Activated effector memory CD4-positive, alpha-beta T cell treated with anti-CD3 and anti-CD28 coated beads, Interleukin-2, amount 50 U/mL, for 16 hours (primary cell): Measurements from ENCODE around the gene ZBTB16.

Source experiments
- DNase-seq: peaks from one replicate; pipeline ENCODE4 v3.0.0-alpha.2; 2020

The ZBTB16 gene

DNA sequence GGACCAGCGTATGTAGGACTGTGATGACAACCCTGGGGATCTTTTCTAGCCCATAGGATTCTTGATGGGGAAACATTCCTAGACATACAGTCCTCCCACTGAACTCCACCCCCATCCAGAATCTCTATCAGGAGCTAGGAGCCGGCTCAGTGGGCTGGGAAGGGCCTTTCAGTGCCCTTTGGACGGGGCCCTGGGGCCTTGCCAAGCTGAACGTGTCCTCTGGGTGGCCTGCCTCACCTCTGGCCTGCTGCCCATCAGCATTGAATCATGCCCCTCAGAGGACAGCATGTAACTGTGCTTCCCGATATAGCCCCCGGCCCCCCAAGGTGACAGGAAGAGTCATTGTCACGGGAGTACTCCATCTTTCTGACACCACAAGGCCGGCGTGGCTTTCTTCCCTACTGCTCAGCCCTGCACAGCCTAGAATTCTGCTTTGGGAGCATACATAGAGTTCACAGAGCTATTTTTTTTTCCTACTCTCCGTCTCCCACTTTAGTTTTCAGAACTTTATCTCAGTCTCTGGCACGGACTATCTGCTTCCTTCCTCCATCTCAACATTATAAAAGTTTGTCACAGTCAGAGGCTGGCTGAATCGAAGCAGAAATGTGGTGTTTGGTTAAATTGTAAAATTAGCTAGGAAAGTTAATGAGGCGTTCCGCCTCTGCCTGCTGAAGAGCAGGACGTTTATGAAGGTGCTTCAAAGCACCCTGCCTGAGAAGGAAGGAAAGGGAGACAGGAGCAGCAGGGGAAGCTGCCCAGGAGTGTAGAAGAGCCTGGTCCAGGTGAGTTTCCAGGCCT, 111.9 kb downstream of the ZBTB16 start:
- DNase-seq = peak; percentile 39

DNA sequence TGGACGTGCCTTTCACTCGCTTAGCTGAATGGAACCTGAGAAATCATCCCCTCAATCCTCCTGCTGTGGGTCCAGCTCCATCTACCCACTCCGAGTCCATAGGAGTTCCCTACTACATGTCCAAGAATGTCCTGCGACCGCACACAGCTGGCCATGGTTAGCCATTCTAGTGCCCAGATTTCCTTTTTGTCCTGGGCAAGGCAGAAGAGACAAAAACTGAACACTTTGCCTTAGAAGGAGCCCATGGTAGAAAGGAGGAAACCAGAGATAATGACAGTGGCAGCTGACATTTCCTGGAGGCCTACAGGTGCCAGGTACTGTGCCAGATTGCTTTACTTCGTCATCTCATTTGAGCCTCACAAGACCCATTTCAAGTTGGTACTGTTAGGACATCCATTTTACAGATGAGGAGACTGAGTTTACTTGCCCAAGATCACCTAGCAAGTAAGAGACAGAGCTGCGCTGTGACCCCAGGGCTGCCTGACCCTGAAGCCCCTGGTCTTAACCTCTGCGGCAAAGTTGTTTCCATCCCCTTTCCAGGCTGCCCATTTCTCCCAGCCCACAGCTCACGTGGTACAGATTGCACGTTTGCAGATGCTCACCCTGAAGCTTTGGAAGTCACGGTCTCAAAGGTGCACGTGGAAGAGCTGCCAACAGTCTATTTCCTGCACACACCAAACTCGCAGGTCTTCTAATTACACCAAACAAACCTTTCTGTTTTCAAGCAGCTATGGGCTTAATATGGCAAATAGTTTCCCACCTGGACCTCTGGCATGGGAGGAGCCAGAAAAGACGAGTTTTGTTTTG, 112.7 kb downstream of the ZBTB16 start:
- DNase-seq = peak; percentile 57

DNA sequence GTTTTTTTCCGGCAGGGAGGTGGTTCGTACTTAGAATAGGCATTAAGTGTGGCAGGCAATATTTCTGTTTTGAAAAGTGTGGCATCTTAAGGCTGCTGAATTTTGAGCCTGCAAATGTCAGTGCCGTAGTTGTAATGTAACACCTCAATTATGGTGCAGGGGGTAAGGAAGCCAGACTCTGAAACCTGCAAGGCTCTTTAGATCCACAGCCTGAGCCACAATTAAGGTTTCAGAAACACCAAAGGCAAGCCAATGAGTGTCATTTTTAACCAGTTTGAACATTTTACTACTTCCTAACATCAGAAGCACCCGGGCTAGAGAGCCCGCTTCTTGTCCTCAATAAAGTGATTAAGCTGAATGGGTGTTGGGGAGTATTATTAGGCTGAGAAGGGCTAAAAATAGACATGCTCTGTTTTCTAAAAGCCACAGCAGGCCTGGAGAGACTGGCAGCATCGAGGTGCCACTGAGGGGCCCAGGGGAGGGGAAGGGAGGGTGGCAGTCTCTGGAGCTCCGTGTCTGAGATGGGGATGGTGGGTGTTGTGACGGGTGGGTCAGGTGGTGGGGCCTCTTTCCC, 113.4 kb downstream of the ZBTB16 start:
- DNase-seq = no peak

DNA sequence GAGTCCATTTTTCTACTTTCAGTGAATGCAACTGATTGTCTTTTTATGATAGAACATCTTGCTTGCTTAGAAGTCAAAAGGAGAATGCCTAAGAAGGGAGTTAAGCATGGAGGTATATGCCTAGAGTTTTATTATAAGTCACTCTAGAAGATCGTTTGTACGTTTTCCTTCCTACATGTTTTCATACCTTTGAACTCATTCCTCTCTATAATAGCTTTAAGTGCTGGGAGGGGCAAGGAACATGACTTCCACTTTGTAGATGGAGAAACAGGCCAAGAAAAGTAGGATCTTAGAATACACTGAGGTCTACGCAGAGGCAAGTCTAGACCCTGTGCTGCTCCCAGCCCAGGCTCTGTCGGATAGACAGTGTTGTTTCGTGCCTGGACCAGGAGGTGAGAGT, 114.3 kb downstream of the ZBTB16 start:
- no peak for DNase-seq

DNA sequence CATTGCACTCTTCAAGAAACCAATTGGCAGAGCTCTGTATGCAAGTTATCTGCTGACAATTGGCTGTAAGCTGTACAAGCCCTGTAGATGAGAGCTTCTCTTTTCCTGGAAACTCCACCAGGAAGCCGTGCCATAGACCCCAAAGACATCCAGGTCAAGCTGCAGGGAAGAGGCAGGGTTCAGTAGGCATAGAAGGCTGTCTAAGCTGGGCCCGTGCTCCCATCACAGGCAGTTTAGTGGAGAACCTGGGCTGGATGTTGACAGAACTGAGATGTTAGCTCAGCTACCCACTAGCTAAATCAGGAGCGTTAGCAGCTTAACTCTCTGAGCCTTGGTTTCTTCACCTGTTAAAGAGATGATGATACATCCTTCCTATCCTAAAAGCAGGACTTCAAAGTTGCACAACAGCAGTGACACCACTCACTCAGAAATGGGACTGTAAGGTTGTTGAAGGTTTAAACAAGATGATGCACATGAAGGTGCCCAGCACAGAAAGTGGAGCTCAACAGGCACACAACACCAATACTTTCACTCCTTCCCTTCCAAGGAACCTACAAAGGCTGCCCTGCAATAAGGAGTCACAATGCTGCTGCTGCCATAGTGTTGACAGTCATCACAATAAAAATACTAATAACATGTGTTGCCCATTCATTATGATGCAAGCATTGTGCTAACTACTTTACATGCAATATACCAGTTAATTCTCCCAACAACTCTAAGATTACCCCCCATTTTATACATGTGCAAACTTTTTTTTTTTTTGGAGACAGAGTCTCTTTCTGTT, 115.4 kb downstream of the ZBTB16 start:
- DNase-seq = no peak

DNA sequence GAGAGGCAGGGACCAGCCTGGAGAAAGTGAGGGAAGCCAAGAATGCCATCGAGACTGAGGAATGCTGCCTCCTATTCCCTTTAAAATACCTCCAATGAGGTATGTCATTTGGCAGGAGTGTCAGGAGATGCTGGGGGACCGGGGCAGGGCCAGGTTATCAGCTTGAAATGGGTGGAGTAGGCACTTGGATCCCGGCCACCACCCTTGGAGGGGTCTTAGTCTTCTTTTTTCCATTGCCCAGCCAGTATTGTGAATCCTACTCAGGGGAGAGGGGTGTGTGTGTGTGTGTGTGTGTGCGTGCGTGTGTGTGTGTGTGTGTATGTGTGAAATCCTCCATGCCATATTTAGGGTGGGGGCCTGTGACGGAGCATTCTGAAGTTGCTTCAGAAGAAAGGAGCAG, 116.2 kb downstream of the ZBTB16 start:
- DNase-seq = no peak

DNA sequence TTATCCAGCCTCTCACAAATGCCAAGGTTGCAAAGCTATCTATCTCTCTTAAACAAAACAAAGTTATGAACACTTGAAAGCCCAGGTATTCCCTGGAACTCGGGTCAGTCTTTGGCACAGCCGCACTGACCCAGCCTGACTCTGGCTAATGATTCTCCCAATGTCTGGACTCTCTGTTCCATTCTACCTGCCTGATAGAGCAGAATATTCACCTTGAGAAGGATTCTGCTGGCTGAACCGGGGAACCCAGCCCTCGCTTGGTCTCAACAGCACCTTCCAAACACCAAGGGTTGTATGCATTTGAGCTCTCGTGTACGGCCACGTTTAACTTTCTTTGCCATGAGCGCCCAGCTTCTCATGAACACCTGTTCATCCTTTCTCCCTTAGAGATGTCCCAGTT, 116.8 kb downstream of the ZBTB16 start:
- no peak for DNase-seq

DNA sequence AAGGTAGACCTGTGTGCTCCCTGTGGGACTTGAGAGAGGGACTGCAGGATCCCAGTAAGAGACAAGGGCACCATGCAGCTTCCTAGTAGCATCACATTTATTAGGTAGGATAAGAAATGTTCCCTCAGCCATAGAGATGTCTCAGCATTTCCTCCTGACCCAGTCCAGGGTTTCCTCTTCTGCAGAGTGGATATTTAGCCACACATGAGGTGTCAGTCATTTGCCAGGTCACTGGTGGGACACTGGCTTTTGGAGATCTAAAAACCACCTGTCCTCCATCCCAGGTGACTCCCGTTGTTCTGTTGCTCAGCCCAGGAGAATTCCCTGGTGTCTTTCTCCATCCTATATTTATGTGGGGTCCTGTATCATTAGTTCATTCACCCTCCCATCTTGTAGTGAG, 119.1 kb downstream of the ZBTB16 start:
- DNase-seq = no peak

DNA sequence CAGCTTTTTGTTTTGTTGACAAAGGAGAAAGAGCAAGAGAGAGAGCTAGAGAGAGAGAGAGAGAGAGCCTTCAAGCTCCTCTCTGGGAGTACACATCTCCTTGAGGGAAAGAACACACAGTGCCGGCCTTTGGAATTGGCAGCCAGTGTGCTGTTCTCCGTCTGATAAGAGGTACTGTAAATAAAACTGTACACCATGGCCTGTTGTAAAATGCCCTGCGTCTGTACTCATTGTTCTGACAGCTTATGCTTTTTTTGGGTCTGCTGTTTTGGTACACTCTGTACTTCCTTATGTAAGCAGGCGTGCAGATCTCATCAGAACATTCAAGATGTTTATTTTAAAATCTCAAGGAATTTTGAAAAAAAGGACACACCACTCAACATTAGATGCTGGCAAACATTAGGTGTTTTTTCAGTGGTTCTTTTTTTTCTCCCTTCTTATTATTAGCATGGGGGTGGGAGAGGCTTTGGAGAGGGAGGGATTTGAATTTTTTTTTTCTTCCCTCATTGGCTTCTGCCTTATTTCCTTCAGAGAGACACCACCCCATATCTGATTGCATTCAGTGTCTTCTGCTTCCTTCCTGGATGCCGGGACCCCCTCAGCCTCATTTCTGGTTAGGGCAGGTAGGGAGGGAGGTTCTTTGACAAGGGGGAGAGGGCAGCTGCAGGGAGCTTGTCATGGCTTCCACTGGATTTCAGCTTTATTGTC, 119.9 kb downstream of the ZBTB16 start:
- no peak for DNase-seq

DNA sequence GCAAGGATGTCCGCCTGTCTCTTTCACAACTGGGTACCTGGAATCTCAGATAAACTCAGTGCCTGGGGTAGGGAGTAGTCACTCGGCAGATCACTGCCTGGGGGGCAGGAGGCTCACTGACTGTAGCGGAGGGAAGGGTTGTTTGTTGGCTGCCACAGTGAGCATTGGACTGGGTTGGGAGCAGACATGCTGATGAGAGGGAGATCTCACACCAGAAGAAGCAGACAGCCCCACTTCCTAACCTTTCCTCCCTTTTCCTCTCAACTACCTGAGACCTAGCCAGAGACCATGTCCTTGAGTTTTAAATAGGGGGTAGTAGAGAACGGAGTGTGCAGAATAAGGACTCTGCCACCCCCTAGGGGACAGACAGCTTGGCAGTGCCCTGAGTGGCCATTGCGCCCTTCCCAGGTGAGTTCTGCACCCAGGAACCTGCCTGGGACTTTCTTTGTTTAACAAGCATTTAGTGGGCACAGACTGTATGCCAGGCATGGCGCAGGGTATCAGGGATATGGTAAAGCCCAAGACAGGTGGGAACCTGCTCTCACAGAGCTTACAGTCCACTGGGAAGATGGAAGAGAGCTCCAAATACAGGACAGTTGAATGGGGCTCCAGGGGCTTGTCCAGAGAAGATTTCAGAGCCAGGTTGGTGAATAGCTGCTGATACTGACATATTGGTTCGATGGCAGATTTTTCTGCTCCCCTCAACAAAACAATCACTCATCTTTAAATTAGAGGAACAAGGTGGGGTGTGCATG, 121.0 kb downstream of the ZBTB16 start:
- no peak for DNase-seq

DNA sequence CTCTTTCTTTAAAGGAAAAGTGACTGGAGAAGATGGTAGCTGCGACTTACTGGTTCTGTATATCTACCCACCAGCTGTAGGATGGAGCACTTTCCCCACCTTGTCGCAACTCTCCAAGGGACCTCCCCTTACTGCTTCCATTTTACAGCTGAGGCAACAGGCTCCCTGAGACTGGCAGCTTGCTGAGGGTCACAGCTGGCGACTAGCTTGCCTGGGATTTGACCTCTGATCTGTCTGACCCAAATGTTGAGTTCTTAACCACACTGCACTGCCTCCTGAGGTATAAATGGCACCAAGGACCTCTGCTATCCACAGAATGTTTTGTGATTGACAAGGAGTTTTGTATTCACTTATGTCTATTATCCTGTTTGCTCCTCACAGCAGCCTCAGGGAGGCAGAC, 121.7 kb downstream of the ZBTB16 start:
- no peak for DNase-seq

DNA sequence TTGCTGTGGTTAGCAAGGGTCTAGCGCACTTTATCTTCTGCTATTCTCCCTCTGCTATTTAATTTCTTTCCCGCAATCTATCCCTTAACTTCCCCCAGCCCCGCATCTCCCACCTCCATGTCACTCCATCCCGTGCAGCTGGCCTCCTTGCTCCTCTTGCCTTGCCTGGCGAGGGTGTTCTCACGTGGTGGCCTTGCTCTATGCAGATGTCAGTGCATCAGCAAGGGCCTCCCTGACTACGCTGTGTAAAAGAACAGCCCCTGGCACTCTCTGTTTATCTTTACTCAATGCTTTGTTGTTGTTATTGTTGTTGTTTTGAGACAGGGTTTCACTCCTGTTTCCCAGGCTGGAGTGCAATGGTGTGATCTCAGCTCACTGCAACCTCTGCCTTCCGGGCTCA, 122.2 kb downstream of the ZBTB16 start:
- DNase-seq = no peak

DNA sequence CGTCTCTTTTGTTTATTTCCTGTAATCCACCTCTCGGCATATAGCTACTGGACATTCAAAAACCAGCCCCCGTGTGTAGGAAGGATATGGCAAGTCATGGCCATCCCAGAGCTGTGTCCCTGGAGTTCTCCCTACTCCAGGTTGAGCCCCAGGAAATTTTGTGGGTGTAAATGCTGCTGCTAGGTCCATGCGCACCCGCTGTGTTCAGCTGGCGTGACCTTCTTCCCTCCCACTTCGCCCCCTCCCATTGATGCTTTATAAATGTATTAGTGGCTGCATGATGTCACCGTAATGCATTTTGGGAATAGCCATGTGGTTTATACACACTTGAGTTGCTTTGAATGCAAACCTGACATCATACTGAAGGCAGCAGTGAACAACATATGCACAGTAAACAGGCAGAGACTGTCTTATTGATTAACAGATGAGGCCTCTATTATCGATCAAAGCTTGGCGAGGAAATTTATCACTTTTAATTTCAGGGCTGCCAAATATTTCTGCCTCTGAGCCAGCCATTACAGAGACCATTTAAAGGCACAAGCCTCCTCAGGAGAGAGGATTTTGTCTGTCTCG, 123.0 kb downstream of the ZBTB16 start:
- no peak for DNase-seq

DNA sequence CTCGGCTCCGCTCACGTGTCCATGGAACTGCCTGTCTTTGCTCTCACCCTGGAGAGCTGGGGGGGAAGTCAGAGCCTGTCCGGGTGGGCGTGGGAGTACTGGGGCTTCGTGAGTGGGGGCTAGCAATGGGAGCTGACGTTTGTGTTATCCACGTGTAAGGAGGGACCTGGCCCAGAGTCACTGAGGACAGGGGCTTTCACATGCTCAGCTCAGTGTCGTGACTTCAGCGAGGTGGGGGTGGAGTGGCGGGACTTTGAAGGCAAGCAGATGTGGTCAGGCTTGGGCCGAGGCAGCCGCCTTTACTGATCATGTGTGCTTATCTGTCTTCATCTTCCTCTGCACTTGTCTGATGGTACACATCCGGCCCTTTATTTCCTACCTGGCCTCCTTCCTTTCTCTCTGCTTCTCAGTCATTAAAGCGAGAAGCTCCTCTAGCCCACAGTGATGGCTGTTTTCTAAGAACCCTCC, 123.6 kb downstream of the ZBTB16 start:
- peak; percentile 87 for DNase-seq

DNA sequence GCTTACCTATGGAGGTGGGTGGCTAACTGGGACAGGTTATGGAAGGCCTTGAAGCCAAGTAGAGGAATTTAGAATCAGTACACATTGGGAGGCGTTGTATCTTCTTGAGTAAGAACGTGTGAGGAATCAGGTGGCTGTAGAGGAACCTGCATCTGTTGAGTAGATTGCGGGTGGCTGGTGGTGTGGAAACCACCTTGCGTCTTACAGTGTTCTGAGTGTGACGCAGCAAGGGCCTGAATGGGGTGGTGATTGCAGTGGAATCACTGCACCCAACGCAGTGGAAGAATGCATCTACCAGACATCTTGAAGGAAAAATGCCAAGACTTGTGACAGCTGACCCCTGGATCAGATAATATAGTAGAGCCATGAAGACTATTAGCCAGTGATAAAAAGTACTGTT, 125.9 kb downstream of the ZBTB16 start:
- no peak for DNase-seq

DNA sequence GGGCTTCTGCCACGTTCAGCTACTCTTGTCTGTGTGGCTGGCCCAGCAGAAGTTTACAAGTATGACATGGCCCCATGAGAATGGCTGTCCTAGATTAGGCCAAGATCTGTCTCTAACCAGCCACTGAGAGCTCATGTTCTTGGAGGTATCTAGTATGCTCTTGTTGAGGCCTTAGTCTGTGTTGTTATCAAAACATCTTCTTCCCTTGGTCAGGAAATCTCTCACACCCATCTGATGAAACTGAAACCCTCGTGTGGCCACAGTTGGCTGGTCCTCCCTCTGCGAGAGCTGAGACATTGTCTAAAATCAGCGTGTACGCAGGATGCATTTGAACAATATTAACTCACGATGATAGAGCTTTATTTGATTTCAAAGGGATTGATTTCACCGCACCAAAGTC, 127.7 kb downstream of the ZBTB16 start:
- DNase-seq = no peak

DNA sequence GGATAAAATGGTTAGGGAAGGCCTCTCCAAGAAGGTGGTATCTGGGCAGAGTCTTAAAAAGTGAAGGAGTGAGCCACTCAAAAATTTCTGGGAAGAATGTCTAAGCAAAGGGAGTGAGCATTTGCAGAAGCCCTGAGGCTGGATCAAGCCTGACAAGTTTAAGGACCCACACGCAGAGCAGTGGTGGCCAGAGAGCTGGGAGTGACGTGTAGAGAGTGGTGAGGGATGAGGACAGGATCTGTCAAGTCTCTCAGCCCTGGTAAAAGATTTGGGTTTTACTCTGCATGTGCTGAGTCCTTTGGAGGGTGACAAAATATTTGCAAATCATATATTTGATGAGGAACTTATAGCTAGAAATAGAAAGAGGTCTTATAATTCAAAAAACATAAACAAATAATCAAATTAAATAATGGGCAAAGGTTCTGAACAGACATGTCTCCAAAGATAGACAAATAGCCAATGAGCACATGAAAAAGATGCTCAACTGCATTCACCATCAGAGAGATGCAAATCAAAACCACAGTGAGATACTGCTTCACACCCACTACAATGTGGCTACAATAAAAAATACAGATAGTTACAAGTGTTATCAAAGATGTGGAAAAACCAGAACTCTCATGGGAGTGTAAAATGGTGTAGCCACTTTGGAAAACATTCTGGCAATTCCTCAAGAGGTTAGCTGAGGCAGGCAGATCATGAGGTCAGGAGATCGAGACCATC, 129.5 kb downstream of the ZBTB16 start:
- DNase-seq = no peak

DNA sequence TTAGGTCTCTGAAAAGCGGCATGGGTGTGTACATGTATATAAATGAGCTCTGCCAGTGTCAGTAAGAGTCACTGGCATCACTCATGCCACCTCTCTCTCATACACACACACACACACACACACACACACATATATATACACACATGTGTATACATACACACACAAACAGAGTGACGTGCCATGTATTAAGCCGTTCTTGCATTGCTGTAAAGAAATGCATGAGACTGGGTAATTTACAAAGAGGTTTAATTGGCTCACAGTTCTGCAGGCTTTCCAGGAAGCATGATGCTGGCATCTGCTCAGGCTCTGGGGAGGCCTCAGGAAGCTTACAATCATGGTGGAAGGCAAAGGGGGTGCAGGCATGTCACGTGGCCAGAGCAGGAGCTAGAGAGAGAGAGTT, 131.1 kb downstream of the ZBTB16 start:
- no peak for DNase-seq

DNA sequence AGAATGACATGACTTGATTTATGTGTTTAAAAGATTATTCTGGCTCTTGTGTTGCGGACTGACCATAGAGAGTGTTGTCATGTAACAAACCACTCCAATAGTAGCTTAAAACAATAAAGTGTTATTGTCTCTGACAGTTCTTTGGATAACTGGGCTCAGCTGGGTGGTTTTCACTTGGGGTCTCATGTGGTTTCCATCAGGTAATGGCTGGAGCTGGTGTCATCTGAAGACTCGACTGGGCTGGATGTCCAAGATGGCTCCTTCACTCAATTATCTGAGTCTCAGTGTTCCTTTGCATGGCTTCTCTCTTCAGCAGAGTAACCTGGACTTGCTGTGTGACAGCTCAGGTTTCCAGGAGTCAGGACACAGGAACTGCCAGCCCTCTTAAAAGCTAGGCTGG, 132.4 kb downstream of the ZBTB16 start:
- no peak for DNase-seq

DNA sequence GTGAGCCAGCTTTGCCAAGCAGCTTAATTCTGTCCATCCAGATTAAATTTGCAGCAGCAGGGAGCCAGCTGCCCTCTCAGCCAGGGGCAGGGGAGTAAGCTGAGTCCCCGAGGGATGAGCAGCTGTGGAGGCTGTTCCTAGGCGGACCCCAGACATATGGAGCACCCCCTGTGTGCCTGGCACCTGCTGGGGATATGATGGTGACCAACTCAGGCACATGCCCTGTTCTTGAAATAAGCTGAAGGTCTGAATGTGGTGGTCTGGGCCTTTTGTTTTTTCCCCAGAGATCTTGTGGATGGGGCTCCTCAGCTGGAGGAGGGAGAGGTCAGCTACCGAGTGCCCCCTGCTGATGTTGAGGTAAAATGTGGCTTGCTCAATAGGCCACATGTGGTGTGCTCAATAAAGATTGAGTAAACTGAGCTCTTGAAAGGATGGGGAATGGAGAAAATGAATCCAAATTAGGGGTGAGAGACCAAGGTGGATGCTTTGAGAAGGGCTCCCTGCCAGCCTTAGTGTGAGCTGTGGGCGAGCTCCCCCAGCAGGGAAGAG, 133.4 kb downstream of the ZBTB16 start:
- DNase-seq = no peak
